A549 (cell line): ENCODE results near the gene CANT1. TPM values are rescaled to one million over a fixed set of nuclear protein-coding genes. Genes with fewer than 3 reads are reported as not detected.

Experiments
- ATAC-seq, 2 experiments: fragments of 200-7000 bp in 1 of 2; fragments of >200 bp in 1 of 2; cut with Nextera tagmentation in 1 of 2; cut with Tn5 transposase in 1 of 2; 3 replicates each; pipeline versions ENCODE4 v1.8.0 to v1.9.1; 2018 to 2020; ENCODE audit warnings: mild to moderate bottlenecking in 1 of 2, moderate library complexity in 1 of 2
- CTCF ChIA-PET: fragments of 300-600 bp; sonication (Branson Sonifier 250); formaldehyde crosslinking; extraction: SDS; loops from one replicate; lab custom pipeline; 2021; ENCODE audit warnings: antibody characterized with exemption, inconsistent platforms; lab: Yijun Ruan, JAX
- POLR2A ChIA-PET: fragments of 350-600 bp; formaldehyde crosslinking; extraction: SDS; loops from one replicate; lab custom pipeline; 2021; ENCODE audit warnings: antibody characterized with exemption, inconsistent platforms; lab: Yijun Ruan, JAX
- DNase-seq, 2 experiments: peaks; one replicate each; pipeline versions ENCODE4 v3.0.0 to v3.0.0-alpha.2; 2011 to 2016; ENCODE audit warnings: low read depth in 1 of 2, low spot score in 1 of 2
- FAIRE-seq: peaks from 2 replicates; lab custom pipeline; 2011; peaks lifted over from hg19 to GRCh38; lab: Jason Lieb, UNC
- H3K27ac ChIP-seq, 2 experiments: fragments of >200 bp; sonication (Bioruptor Twin); formaldehyde crosslinking; 3 replicates each; pipeline ENCODE4 v1.5.1; 2016 to 2017
- H3K4me1 ChIP-seq: fragments of >200 bp; sonication (Bioruptor Twin); formaldehyde crosslinking; 3 replicates; pipeline ENCODE4 v1.6.1; 2016
- H3K4me2 ChIP-seq: fragments of >200 bp; sonication (Bioruptor Twin); formaldehyde crosslinking; 3 replicates; pipeline ENCODE4 v1.6.1; 2016
- H3K4me3 ChIP-seq: fragments of >200 bp; sonication (Bioruptor Twin); formaldehyde crosslinking; 3 replicates; pipeline ENCODE4 v1.5.1; 2016
- H3K9me3 ChIP-seq: fragments of >200 bp; sonication (Bioruptor Twin); formaldehyde crosslinking; 3 replicates; pipeline ENCODE4 v1.6.1; 2016
- CEBPB ChIP-seq, 2 experiments: fragments of >200 bp in 1 of 2; sonication (Bioruptor Twin) in 1 of 2; formaldehyde crosslinking in 1 of 2; IDR thresholded peaks; 2 replicates each; pipeline ENCODE4 v1.6.1; 2012 to 2016
- CHD2 ChIP-seq: fragments of 150-350 bp; IDR thresholded peaks from 2 replicates; pipeline ENCODE4 v1.6.1; 2014; ENCODE audit warnings: low read length; ENCODE audit not compliant: partially characterized antibody
- EHF ChIP-seq: fragments of 250-450 bp; sonication (Bioruptor Pico); IDR thresholded peaks from 2 replicates; pipeline ENCODE4 v1.5.0; 2020; ENCODE audit warnings: mild to moderate bottlenecking
- EHMT2 ChIP-seq: fragments of 200-600 bp; sonication (generic); IDR thresholded peaks from 2 replicates; pipeline ENCODE4 v1.6.1; 2016; ENCODE audit warnings: antibody characterized with exemption, low read depth, mild to moderate bottlenecking, moderate library complexity
- EP300 ChIP-seq, 2 experiments: fragments of >200 bp; sonication (Bioruptor Twin); formaldehyde crosslinking; IDR thresholded peaks; 2 replicates in 1 of 2; 3 replicates in 1 of 2; pipeline ENCODE4 v1.6.1; 2016 to 2017
- FOSB ChIP-seq: fragments of 250-450 bp; sonication (Bioruptor Pico); IDR thresholded peaks from 2 replicates; pipeline ENCODE4 v1.5.0; 2020; ENCODE audit warnings: mild to moderate bottlenecking, moderate library complexity
- FOSL2 ChIP-seq, 2 experiments: fragments of 450-650 bp in 1 of 2; fragments of >200 bp in 1 of 2; sonication (Bioruptor Twin) in 1 of 2; formaldehyde crosslinking; IDR thresholded peaks; 2 replicates each; pipeline versions ENCODE4 v1.5.0 to v1.6.1; 2016 to 2020; ENCODE audit warnings: mild to moderate bottlenecking in 1 of 2, moderate library complexity in 1 of 2
- FOXS1 ChIP-seq: fragments of 250-450 bp; sonication (Bioruptor Pico); IDR thresholded peaks from 2 replicates; pipeline ENCODE4 v1.5.0; 2020; ENCODE audit warnings: mild to moderate bottlenecking, moderate library complexity
- HOXA7 ChIP-seq: fragments of 250-450 bp; sonication (Bioruptor Pico); IDR thresholded peaks from 2 replicates; pipeline ENCODE4 v1.5.0; 2020; ENCODE audit warnings: mild to moderate bottlenecking, moderate library complexity
- HOXB13 ChIP-seq: fragments of 250-450 bp; sonication (Bioruptor Pico); IDR thresholded peaks from 2 replicates; pipeline ENCODE4 v1.5.0; 2020; ENCODE audit warnings: low read depth, mild to moderate bottlenecking, moderate library complexity
- HOXB5 ChIP-seq: fragments of 250-450 bp; sonication (Bioruptor Pico); IDR thresholded peaks from 2 replicates; pipeline ENCODE4 v1.5.0; 2020; ENCODE audit warnings: mild to moderate bottlenecking, moderate library complexity
- JUN ChIP-seq, 2 experiments: fragments of >200 bp; sonication (Bioruptor Twin); formaldehyde crosslinking; IDR thresholded peaks; 2 replicates in 1 of 2; 3 replicates in 1 of 2; pipeline ENCODE4 v1.6.1; 2016 to 2017
- JUNB ChIP-seq: fragments of >200 bp; sonication (Bioruptor Twin); formaldehyde crosslinking; IDR thresholded peaks from 2 replicates; pipeline ENCODE4 v1.6.1; 2016
- KDM5A ChIP-seq: fragments of 200-600 bp; sonication (generic); IDR thresholded peaks from 2 replicates; pipeline ENCODE4 v1.6.1; 2016; ENCODE audit warnings: antibody characterized with exemption, mild to moderate bottlenecking
- MAFK ChIP-seq: fragments of 450-650 bp; IDR thresholded peaks from 2 replicates; pipeline ENCODE4 v1.6.1; 2014; ENCODE audit not compliant: partially characterized antibody
- MYC ChIP-seq: IDR thresholded peaks from 2 replicates; pipeline ENCODE4 v1.6.1; 2012; ENCODE audit warnings: mild to moderate bottlenecking, inconsistent platforms, low read length, improper control_type of control experiment, borderline replicate concordance
- RARB ChIP-seq: fragments of 250-450 bp; sonication (Bioruptor Pico); IDR thresholded peaks from 2 replicates; pipeline ENCODE4 v1.8.0; 2021; ENCODE audit warnings: mild to moderate bottlenecking, moderate library complexity
- SMC3 ChIP-seq: fragments of >200 bp; sonication (Bioruptor Twin); formaldehyde crosslinking; IDR thresholded peaks from 3 replicates; pipeline ENCODE4 v1.6.1; 2018; ENCODE audit warnings: inconsistent platforms
- SREBF2 ChIP-seq: fragments of 450-650 bp; IDR thresholded peaks from 2 replicates; pipeline ENCODE4 v1.6.1; 2014; ENCODE audit warnings: mild to moderate bottlenecking, moderate library complexity
- TP53 ChIP-seq: fragments of 250-450 bp; sonication (Bioruptor Pico); IDR thresholded peaks from 2 replicates; pipeline ENCODE4 v1.5.0; 2021; ENCODE audit warnings: mild to moderate bottlenecking, moderate library complexity
- ZC3H11A ChIP-seq: fragments of 450-650 bp; IDR thresholded peaks from 2 replicates; pipeline ENCODE4 v1.6.1; 2014; ENCODE audit warnings: antibody characterized with exemption, mild to moderate bottlenecking
- ZFP36 ChIP-seq: fragments of 450-650 bp; IDR thresholded peaks from 2 replicates; pipeline ENCODE4 v1.6.1; 2014; ENCODE audit warnings: borderline replicate concordance; ENCODE audit not compliant: partially characterized antibody
- ZSCAN20 ChIP-seq: fragments of 250-450 bp; sonication (Bioruptor Pico); IDR thresholded peaks from 2 replicates; pipeline ENCODE4 v1.8.0; 2022; ENCODE audit warnings: mild to moderate bottlenecking, moderate library complexity
- WGBS: methylation state at CpG from one replicate; pipeline ENCODE4 v1.1.6; 2017; ENCODE audit errors: missing lambda C conversion rate; 5-methylcytosine and 5-hydroxymethylcytosine counted together
- polyA plus RNA-seq, 4 experiments: library from polyadenylated mRNA; depleted of rRNA in 3 of 4; stranded (reverse); fragments of >200 nt; fragmentation: RNase III in 1 of 4; extraction: RNeasy Plus Mini Kit Qiagen cat#74134 plus additional on column Dnase treatment in 1 of 4; gene quantifications; 2 replicates in 3 of 4; 3 replicates in 1 of 4; pipeline ENCODE4 v1.2.3, GENCODE V29; 2011 to 2017
- TF ChIP-seq, protein P1 (sequence below): fragments of 250-450 bp; sonication (Bioruptor Pico); IDR thresholded peaks from 2 replicates; pipeline ENCODE4 v1.5.0; 2020; ENCODE audit warnings: low read depth, mild to moderate bottlenecking, moderate library complexity
- TF ChIP-seq, protein P2 (sequence below): fragments of >200 bp; sonication (Bioruptor Twin); formaldehyde crosslinking; IDR thresholded peaks from 3 replicates; pipeline ENCODE4 v1.6.1; 2016
- TF ChIP-seq, protein P3 (sequence below): IDR thresholded peaks from 2 replicates; pipeline ENCODE4 v1.6.1; 2012; ENCODE audit warnings: low read depth, borderline replicate concordance
- TF ChIP-seq, protein P4 (sequence below): fragments of 450-650 bp; IDR thresholded peaks from 2 replicates; pipeline ENCODE4 v1.6.1; 2014; ENCODE audit warnings: antibody characterized with exemption
- TF ChIP-seq, protein P5 (sequence below): fragments of >200 bp; sonication (Bioruptor Twin); formaldehyde crosslinking; IDR thresholded peaks from 3 replicates; pipeline ENCODE4 v1.5.1; 2016
- TF ChIP-seq, protein P6 (sequence below): IDR thresholded peaks from 2 replicates; pipeline ENCODE4 v1.6.1; 2012

The CANT1 gene
- polyA plus RNA-seq, 2 of the 4 experiments (the other 2 are of a cell fraction) = 65.5 to 67.6 TPM

DNA sequence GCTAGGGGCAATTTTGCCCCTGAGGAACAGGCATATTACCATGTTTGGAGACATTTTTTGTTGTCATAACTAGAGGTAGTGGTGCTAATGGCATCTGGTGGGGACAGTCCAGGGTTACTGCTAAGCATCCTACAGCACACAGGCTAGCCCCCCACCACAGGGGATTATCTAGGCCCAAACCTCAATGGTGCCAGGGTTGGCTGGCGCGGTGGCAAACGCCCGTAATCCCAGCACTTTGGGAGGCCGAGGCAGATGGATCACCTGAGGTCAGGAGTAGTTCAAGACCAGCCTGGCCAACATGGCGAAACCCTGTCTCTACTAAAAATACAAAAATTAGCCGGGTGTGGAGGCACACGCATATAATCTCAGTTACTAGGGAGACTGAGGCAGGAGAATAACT, 29.6 kb upstream of the CANT1 start:
- DNase-seq = no peak
- no peak for TF ChIP-seq TP53 (CRISPR knock-in tag)
- TF ChIP-seq EHMT2 = no peak
- TF ChIP-seq MAFK = no peak
- TF ChIP-seq FOSB (CRISPR knock-in tag) = no peak
- no peak for TF ChIP-seq SREBF2
- no peak for TF ChIP-seq RARB (CRISPR knock-in tag)
- TF ChIP-seq KDM5A = no peak
- TF ChIP-seq SMC3 = no peak
- TF ChIP-seq ZSCAN20 = no peak
- no peak for TF ChIP-seq ZFP36
- H3K27ac ChIP-seq = peak overlapping the region; percentile 80 to 89
- no peak overlapping the region for H3K4me3 ChIP-seq
- no peaks in the 10 kb centered on the region for H3K9me3 ChIP-seq
- ATAC-seq = no peak
- H3K4me1 ChIP-seq = peaks cover 54% of the 10 kb centered on the region
- no peak for FAIRE-seq
- 91% methylated on average over 8 of the region's 8 CpGs for WGBS
- CTCF ChIA-PET = interaction anchor here (1.2 to 18.2 kb wide), 7 partner anchors 11 to 352 kb away, joined by 3 to 376 read pairs (median 5); partner anchors contain the start of gene CANT1
- H3K4me2 ChIP-seq = peak overlapping the region; percentile 61
- POLR2A ChIA-PET = interaction anchor here (1.0 to 1.6 kb wide), 4 partner anchors 11 to 52 kb away, joined by 3 to 6 read pairs (median 5); partner anchors contain the start of gene CANT1

DNA sequence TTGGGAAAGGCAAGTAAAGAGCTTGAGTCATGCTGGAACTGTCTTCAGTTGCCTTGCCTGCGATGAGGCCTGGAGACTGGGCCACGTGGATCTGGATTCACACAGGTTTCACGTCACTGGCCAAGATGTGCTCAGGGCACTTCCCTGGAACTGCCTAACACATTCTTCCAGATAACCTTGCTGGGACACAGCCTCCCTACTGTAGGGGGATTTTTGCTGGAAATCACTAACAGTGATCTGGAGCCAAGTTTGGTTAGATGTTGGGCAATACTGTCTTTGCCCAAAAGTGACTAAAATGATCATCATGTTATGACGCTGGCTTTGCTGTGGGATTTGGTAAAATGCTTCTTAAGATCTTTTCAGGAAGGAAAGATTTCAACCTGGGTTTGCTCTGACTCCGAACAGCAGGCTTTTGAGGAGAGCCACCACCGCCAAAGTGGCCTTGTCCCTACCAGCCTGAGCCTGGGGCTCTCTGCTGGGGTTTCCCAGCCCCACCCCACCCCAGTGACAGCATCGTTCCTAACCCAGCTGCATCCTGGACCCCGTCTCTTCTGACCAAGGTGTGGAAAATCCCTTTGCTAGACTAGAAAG, 29.1 kb upstream of the CANT1 start:
- POLR2A ChIA-PET = interaction anchor here (1.0 to 1.6 kb wide), 4 partner anchors 10 to 52 kb away, joined by 3 to 6 read pairs (median 5); partner anchors contain the start of gene CANT1
- Histone ChIP-seq H3K4me3 (no peak overlapping the region), H3K27ac (peak overlapping the region; percentile 80 to 89), H3K9me3 (no peaks in the 10 kb centered on the region), H3K4me2 (peak overlapping the region; percentile 61), H3K4me1 (peaks cover 54% of the 10 kb centered on the region)
- 37% methylated on average over 8 of the region's 8 CpGs for whole genome bisulfite sequencing
- peak in 1 of 2 experiments; percentile 77; a peak in 3 of 5 replicates for TF ChIP-seq EP300 (IDR thresholded peaks at IDR 0.05)
- peak; percentile 73 for TF ChIP-seq HOXB5 (CRISPR knock-in tag)
- TF ChIP-seq HOXB13 = peak; percentile 89; the same call in 1 of the 2 replicates
- peak; percentile 52 for TF ChIP-seq JUNB
- TF ChIP-seq, protein P1, sequence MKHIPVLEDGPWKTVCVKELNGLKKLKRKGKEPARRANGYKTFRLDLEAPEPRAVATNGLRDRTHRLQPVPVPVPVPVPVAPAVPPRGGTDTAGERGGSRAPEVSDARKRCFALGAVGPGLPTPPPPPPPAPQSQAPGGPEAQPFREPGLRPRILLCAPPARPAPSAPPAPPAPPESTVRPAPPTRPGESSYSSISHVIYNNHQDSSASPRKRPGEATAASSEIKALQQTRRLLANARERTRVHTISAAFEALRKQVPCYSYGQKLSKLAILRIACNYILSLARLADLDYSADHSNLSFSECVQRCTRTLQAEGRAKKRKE (CRISPR knock-in tag) = peak; percentile 94
- no peak for TF ChIP-seq FOXS1 (CRISPR knock-in tag)
- TF ChIP-seq FOSL2 (IDR thresholded peaks at IDR 0.05) = no peak
- TF ChIP-seq FOSL2 (CRISPR knock-in tag; IDR thresholded peaks at IDR 0.05) = peak; percentile 59
- TF ChIP-seq, protein P2, sequence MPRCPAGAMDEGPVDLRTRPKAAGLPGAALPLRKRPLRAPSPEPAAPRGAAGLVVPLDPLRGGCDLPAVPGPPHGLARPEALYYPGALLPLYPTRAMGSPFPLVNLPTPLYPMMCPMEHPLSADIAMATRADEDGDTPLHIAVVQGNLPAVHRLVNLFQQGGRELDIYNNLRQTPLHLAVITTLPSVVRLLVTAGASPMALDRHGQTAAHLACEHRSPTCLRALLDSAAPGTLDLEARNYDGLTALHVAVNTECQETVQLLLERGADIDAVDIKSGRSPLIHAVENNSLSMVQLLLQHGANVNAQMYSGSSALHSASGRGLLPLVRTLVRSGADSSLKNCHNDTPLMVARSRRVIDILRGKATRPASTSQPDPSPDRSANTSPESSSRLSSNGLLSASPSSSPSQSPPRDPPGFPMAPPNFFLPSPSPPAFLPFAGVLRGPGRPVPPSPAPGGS = no peak
- TF ChIP-seq, protein P3, sequence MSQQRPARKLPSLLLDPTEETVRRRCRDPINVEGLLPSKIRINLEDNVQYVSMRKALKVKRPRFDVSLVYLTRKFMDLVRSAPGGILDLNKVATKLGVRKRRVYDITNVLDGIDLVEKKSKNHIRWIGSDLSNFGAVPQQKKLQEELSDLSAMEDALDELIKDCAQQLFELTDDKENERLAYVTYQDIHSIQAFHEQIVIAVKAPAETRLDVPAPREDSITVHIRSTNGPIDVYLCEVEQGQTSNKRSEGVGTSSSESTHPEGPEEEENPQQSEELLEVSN = peak; percentile 71; the same call in 1 of the 2 replicates
- peak in 1 of 2 experiments; percentile 74; a peak in 3 of 5 replicates for TF ChIP-seq JUN (IDR thresholded peaks at IDR 0.05)
- TF ChIP-seq, protein P4, sequence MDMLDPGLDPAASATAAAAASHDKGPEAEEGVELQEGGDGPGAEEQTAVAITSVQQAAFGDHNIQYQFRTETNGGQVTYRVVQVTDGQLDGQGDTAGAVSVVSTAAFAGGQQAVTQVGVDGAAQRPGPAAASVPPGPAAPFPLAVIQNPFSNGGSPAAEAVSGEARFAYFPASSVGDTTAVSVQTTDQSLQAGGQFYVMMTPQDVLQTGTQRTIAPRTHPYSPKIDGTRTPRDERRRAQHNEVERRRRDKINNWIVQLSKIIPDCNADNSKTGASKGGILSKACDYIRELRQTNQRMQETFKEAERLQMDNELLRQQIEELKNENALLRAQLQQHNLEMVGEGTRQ = peak; percentile 52; the same call in 1 of the 2 replicates
- peak; percentile 81 to 90; a peak in 3 of 4 replicates for TF ChIP-seq CEBPB (IDR thresholded peaks at IDR 0.05)
- TF ChIP-seq EHF (CRISPR knock-in tag) = 0 out of 2 replicates have a peak, but pooled peaks have one; percentile 35
- TF ChIP-seq HOXA7 (CRISPR knock-in tag) = no peak
- TF ChIP-seq, protein P5, sequence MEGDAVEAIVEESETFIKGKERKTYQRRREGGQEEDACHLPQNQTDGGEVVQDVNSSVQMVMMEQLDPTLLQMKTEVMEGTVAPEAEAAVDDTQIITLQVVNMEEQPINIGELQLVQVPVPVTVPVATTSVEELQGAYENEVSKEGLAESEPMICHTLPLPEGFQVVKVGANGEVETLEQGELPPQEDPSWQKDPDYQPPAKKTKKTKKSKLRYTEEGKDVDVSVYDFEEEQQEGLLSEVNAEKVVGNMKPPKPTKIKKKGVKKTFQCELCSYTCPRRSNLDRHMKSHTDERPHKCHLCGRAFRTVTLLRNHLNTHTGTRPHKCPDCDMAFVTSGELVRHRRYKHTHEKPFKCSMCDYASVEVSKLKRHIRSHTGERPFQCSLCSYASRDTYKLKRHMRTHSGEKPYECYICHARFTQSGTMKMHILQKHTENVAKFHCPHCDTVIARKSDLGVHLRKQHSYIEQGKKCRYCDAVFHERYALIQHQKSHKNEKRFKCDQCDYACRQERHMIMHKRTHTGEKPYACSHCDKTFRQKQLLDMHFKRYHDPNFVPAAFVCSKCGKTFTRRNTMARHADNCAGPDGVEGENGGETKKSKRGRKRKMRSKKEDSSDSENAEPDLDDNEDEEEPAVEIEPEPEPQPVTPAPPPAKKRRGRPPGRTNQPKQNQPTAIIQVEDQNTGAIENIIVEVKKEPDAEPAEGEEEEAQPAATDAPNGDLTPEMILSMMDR = no peak
- TF ChIP-seq MYC = peak; percentile 49; the same call in 1 of the 2 replicates
- TF ChIP-seq, protein P6, sequence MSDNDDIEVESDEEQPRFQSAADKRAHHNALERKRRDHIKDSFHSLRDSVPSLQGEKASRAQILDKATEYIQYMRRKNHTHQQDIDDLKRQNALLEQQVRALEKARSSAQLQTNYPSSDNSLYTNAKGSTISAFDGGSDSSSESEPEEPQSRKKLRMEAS = peak; percentile 95
- no peak for TF ChIP-seq CHD2
- TF ChIP-seq ZC3H11A = no peak
- CTCF ChIA-PET = interaction anchor here (1.2 to 18.2 kb wide), 6 partner anchors 6 to 45 kb away, joined by 3 to 376 read pairs (median 50); partner anchors contain the start of gene CANT1
- FAIRE-seq (peak; percentile 80), DNase-seq (peak; percentile 74 to 85), ATAC-seq (peak; percentile 72 to 79)
